ENCODE data around the gene BRSK1. TPM values are rescaled to one million over a fixed set of nuclear protein-coding genes. Genes with fewer than 3 reads are reported as not detected.

Gene BRSK1
- total and polyA plus RNA-seq, 10 of the 15 experiments (the other 5 are each of a cell fraction or from before 2014, with no cell fraction given) = 0.03 to 0.76 (median 0.25) TPM; not detected in 4

DNA sequence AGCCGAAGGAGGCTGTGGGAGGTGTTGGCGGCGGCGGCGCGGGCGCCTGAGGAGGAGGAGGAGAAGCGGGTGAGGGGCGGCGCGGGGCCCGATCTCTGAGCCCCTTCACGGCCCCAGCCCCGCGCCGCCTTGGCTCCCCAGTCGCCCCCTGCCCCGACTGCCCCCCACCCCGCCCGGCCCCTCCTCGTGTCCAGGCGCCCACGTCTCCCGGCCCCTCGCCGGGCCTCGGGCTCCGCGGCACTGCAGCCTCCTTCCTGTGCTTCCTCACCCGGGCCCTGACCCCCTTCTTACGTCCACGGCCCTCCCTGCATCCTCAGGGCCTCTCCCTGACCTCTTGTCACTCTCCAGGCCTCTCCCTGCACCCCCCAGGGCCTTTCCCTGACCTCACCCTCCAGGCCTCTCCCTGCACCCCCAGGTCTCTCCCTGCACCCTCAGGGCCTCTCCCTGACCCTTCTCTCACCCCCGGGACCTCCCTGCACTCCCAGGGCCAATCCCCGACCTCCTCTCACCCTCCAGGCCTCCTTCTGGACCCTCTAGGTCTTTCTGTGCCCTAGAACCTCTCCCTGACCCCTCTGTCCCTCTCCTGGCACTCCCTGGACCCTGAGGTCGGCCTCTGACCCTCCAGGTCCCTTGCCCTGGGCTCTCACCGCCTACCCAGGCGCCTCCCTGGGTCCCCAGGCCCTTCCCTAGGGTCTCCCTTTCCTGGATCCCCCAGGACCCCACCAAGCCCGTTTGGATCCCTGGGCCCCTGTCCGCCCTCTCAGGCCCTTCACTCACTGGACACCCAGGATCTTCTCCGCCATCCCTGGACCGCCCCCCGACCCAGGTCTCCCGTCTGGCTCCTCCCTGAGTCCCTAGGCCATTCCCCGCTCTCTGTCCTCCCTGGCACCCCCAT, 56.3 kb downstream of the BRSK1 start (continued):
- no peak for TF ChIP-seq RB1 (IDR thresholded peaks at IDR 0.05; ENCODE audit: borderline replicate concordance)

DNA sequence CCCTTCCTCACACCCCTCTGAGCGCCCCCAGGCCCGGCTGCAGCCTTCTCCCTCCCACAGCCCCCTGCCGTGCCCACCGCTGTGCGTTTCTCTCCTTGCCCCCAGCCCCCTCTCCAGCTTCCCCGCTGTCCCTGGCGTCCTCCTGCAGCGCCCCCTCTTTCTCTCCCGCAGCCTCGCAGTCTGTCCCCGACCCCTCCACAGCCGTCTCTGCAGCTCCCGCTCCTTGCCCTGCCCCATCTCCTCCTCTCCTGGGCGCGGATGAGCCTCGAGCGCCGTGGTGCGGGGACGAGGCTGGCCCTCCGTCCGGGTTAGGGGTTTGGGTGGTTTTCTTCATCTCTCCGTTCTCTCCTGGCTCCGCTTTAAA, 57.0 kb downstream of the BRSK1 start:
- FAIRE-seq (no peak), ATAC-seq (no peak), DNase-seq (ENCODE audit: low read depth, low spot score) (no peak)
- in situ Hi-C loops (cut with MboI) (no loop called here), intact Hi-C loops (cut with micrococcal nuclease; ENCODE audit: unreplicated experiment) (no loop called here)
- Histone ChIP-seq H3K27ac (ENCODE audit: control insufficient read depth, insufficient read depth) (peak overlapping the region; percentile 51; the same call in 1 of the 2 replicates), H4K20me1 (ENCODE audit: control insufficient read depth, insufficient read depth) (no peaks in the 10 kb centered on the region), H3K79me2 (ENCODE audit: control insufficient read depth, insufficient read depth, low read length) (peaks cover 7% of the 10 kb centered on the region), H3K4me2 (ENCODE audit: control insufficient read depth, insufficient read depth) (peak overlapping the region; percentile 99), H2AFZ (ENCODE audit: control insufficient read depth, low read depth, low read length) (peak overlapping the region; percentile 10; the same call in 1 of the 2 replicates), H3K36me3 (ENCODE audit: control insufficient read depth in 2 of 2, insufficient read depth in 2 of 2, low read length in 1 of 2) (no peaks in the 10 kb centered on the region), H3K4me3 (peak overlapping the region; percentile 85), H3K9ac (ENCODE audit: control insufficient read depth, insufficient read depth, low read length) (peak overlapping the region; percentile 93), H3K9me3 (replicated peaks; ENCODE audit: control insufficient read depth, insufficient read depth, low read length) (no peaks in the 10 kb centered on the region), H3K27me3 (replicated peaks in 1 of 2; ENCODE audit: control insufficient read depth in 2 of 2, insufficient read depth in 2 of 2, low read length in 1 of 2) (no peaks in the 10 kb centered on the region; a peak in 1 of 4 replicates), H3K4me1 (ENCODE audit: control insufficient read depth, insufficient read depth, low read length) (peaks cover 10% of the 10 kb centered on the region)
- ChIA-PET SMC1A (ENCODE audit: uncharacterized antibody, unreplicated experiment) (no interaction called here), CTCF (interaction anchor here (0.6 to 1.0 kb wide), 4 partner anchors 24 to 113 kb away, joined by 3 read pairs; partner anchors contain the start of gene TMEM238), POLR2A (interaction anchor here (0.7 to 1.8 kb wide), 4 partner anchors 42 to 136 kb away, joined by 3 to 5 read pairs (median 4); partner anchors contain the start of genes TMEM238 and ZNF628), RAD21 (ENCODE audit: unreplicated experiment) (no interaction called here)
- 2% methylated on average over 17 of the region's 24 CpGs for WGBS (ENCODE audit: insufficient coverage, insufficient replicate concordance, low lambda C conversion rate, missing lambda C conversion rate)
- no TSS peak for BruUV-seq (replicated peaks)
- TF ChIP-seq, protein P1, sequence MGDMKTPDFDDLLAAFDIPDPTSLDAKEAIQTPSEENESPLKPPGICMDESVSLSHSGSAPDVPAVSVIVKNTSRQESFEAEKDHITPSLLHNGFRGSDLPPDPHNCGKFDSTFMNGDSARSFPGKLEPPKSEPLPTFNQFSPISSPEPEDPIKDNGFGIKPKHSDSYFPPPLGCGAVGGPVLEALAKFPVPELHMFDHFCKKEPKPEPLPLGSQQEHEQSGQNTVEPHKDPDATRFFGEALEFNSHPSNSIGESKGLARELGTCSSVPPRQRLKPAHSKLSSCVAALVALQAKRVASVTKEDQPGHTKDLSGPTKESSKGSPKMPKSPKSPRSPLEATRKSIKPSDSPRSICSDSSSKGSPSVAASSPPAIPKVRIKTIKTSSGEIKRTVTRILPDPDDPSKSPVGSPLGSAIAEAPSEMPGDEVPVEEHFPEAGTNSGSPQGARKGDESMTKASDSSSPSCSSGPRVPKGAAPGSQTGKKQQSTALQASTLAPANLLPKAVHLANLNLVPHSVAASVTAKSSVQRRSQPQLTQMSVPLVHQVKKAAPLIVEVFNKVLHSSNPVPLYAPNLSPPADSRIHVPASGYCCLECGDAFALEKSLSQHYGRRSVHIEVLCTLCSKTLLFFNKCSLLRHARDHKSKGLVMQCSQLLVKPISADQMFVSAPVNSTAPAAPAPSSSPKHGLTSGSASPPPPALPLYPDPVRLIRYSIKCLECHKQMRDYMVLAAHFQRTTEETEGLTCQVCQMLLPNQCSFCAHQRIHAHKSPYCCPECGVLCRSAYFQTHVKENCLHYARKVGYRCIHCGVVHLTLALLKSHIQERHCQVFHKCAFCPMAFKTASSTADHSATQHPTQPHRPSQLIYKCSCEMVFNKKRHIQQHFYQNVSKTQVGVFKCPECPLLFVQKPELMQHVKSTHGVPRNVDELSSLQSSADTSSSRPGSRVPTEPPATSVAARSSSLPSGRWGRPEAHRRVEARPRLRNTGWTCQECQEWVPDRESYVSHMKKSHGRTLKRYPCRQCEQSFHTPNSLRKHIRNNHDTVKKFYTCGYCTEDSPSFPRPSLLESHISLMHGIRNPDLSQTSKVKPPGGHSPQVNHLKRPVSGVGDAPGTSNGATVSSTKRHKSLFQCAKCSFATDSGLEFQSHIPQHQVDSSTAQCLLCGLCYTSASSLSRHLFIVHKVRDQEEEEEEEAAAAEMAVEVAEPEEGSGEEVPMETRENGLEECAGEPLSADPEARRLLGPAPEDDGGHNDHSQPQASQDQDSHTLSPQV (IDR thresholded peaks at IDR 0.05) = no peak
- TF ChIP-seq RAD51 (IDR thresholded peaks at IDR 0.05) = no peak
- TF ChIP-seq HDAC6 (IDR thresholded peaks at IDR 0.05; ENCODE audit: unreplicated experiment) = no peak
- TF ChIP-seq ZNF217 (IDR thresholded peaks at IDR 0.05) = no peak
- TF ChIP-seq, protein P2, sequence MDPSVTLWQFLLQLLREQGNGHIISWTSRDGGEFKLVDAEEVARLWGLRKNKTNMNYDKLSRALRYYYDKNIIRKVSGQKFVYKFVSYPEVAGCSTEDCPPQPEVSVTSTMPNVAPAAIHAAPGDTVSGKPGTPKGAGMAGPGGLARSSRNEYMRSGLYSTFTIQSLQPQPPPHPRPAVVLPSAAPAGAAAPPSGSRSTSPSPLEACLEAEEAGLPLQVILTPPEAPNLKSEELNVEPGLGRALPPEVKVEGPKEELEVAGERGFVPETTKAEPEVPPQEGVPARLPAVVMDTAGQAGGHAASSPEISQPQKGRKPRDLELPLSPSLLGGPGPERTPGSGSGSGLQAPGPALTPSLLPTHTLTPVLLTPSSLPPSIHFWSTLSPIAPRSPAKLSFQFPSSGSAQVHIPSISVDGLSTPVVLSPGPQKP (IDR thresholded peaks at IDR 0.05; ENCODE audit: low read depth, low read length) = no peak
- TF ChIP-seq, protein P3, sequence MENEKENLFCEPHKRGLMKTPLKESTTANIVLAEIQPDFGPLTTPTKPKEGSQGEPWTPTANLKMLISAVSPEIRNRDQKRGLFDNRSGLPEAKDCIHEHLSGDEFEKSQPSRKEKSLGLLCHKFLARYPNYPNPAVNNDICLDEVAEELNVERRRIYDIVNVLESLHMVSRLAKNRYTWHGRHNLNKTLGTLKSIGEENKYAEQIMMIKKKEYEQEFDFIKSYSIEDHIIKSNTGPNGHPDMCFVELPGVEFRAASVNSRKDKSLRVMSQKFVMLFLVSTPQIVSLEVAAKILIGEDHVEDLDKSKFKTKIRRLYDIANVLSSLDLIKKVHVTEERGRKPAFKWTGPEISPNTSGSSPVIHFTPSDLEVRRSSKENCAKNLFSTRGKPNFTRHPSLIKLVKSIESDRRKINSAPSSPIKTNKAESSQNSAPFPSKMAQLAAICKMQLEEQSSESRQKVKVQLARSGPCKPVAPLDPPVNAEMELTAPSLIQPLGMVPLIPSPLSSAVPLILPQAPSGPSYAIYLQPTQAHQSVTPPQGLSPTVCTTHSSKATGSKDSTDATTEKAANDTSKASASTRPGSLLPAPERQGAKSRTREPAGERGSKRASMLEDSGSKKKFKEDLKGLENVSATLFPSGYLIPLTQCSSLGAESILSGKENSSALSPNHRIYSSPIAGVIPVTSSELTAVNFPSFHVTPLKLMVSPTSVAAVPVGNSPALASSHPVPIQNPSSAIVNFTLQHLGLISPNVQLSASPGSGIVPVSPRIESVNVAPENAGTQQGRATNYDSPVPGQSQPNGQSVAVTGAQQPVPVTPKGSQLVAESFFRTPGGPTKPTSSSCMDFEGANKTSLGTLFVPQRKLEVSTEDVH (IDR thresholded peaks at IDR 0.05; ENCODE audit: low read depth, partially characterized antibody) = no peak
- TF ChIP-seq RAD21 (IDR thresholded peaks at IDR 0.05; ENCODE audit: insufficient read depth, low read depth, low read length) = no peak
